A549 treated with AZD9567 at 1 μM for 4 hours (cell line): ENCODE measurements around the gene KRTAP13-2. TPM values are rescaled to one million over a fixed set of nuclear protein-coding genes. Genes with fewer than 3 reads are reported as not detected.

Experiments
- total RNA-seq: library from RNA; stranded (reverse); fragments of 200-300 nt; extraction: Qiagen RNA extraction; gene quantifications from 5 replicates; pipeline ENCODE4 v1.2.3, GENCODE V29; 2022; ENCODE audit not compliant: insufficient read depth

The KRTAP13-2 gene
- 0.09 TPM in 1 of 5 replicates, not detected in the others for total RNA-seq

GRCh38 chr21:30372139-30372770, at the start of gene KRTAP13-2:
Gene KRTAP13-2, minus strand, starts transcription at chr21:30372271. Its CDS starts 58 bp downstream, at chr21:30372213.

GRCh38 chr21:30395731-30396130, 23.7 kb upstream of the KRTAP13-2 start, which contains the start of gene KRTAP13-1:
Gene KRTAP13-1, plus strand, starts transcription at chr21:30396031. Its CDS starts 56 bp downstream, at chr21:30396087.

GRCh38 chr21:30348506-30348905, 23.6 kb downstream of the KRTAP13-2 start, which contains the start of gene KRTAP23-1:
Gene KRTAP23-1, minus strand, starts transcription at chr21:30348606. Its CDS starts 0 bp downstream, at chr21:30348606.

GRCh38 chr21:30337276-30337744, 34.8 kb downstream of the KRTAP13-2 start, which contains the start of gene KRTAP27-1:
Gene KRTAP27-1, minus strand, starts transcription at chr21:30337694. Its CDS starts 26 bp downstream, at chr21:30337668.

Other genes with a start within 250 kb of the KRTAP13-2 start
- not detected in 5 replicates for gene CLDN17, start 205.5 kb downstream of the KRTAP13-2 start, total RNA-seq
- gene CLDN8, start 156.2 kb downstream of the KRTAP13-2 start, total RNA-seq, result not detected in 5 replicates
- not detected in 5 replicates for gene KRTAP24-1, start 89.3 kb downstream of the KRTAP13-2 start, total RNA-seq
- gene KRTAP25-1, start 82.8 kb downstream of the KRTAP13-2 start, total RNA-seq, result not detected in 5 replicates
- gene KRTAP26-1, start 52.0 kb downstream of the KRTAP13-2 start, total RNA-seq, result not detected in 5 replicates
- not detected in 5 replicates for gene KRTAP27-1, start 34.6 kb downstream of the KRTAP13-2 start, total RNA-seq
- gene KRTAP23-1, start 23.7 kb downstream of the KRTAP13-2 start, total RNA-seq, result not detected in 5 replicates
- gene KRTAP13-1, start 23.8 kb upstream of the KRTAP13-2 start, total RNA-seq, result not detected in 5 replicates
- gene KRTAP13-3, start 53.7 kb upstream of the KRTAP13-2 start, total RNA-seq, result not detected in 5 replicates
- not detected in 5 replicates for gene KRTAP13-4, start 57.9 kb upstream of the KRTAP13-2 start, total RNA-seq
- gene KRTAP15-1, start 68.0 kb upstream of the KRTAP13-2 start, total RNA-seq, result not detected in 5 replicates
- not detected in 5 replicates for gene KRTAP19-1, start 108.1 kb upstream of the KRTAP13-2 start, total RNA-seq
- not detected in 5 replicates for gene KRTAP19-2, start 115.2 kb upstream of the KRTAP13-2 start, total RNA-seq
- gene KRTAP19-3, start 119.7 kb upstream of the KRTAP13-2 start, total RNA-seq, result not detected in 5 replicates
- not detected in 5 replicates for gene KRTAP19-4, start 124.9 kb upstream of the KRTAP13-2 start, total RNA-seq
- not detected in 5 replicates for gene KRTAP19-5, start 129.9 kb upstream of the KRTAP13-2 start, total RNA-seq
- gene KRTAP19-6, start 169.6 kb upstream of the KRTAP13-2 start, total RNA-seq, result not detected in 5 replicates
- not detected in 5 replicates for gene KRTAP19-7, start 189.0 kb upstream of the KRTAP13-2 start, total RNA-seq
- not detected in 5 replicates for gene KRTAP22-2, start 218.1 kb upstream of the KRTAP13-2 start, total RNA-seq
- not detected in 5 replicates for gene KRTAP6-3, start 220.2 kb upstream of the KRTAP13-2 start, total RNA-seq
- not detected in 5 replicates for gene KRTAP6-2, start 226.6 kb upstream of the KRTAP13-2 start, total RNA-seq
- gene KRTAP22-1, start 228.8 kb upstream of the KRTAP13-2 start, total RNA-seq, result not detected in 5 replicates
- not detected in 5 replicates for gene KRTAP6-1, start 241.7 kb upstream of the KRTAP13-2 start, total RNA-seq
- gene KRTAP20-1, start 244.2 kb upstream of the KRTAP13-2 start, total RNA-seq, result not detected in 5 replicates
- not detected in 5 replicates for gene KRTAP20-4, start 248.4 kb upstream of the KRTAP13-2 start, total RNA-seq